H54 (cell line): Measurements from ENCODE around the gene GCNA.
"Not testable (repeated sequence)": the region's sequence is repeated elsewhere in the genome, so short reads cannot be mapped to it uniquely, and the experiment has no call there.

Experiments used
- DNase-seq: peaks from one replicate; pipeline ENCODE4 v3.0.0; 2011; ENCODE audit warnings: low spot score, mixed read lengths; ENCODE audit not compliant: insufficient read length
- FAIRE-seq: peaks from 3 replicates; lab custom pipeline; 2011; peaks lifted over from hg19 to GRCh38; lab: Jason Lieb, UNC
- POLR2A ChIP-seq: IDR thresholded peaks from 2 replicates; pipeline ENCODE4 v1.6.1; 2011; ENCODE audit warnings: low read depth, mild to moderate bottlenecking, low read length

The GCNA gene

GRCh38 chrX:71629467-71629866 is 51.2 kb downstream of the GCNA start:
- FAIRE-seq, result no peak
- no peak for DNase-seq
- TF ChIP-seq POLR2A, result no peak

DNA sequence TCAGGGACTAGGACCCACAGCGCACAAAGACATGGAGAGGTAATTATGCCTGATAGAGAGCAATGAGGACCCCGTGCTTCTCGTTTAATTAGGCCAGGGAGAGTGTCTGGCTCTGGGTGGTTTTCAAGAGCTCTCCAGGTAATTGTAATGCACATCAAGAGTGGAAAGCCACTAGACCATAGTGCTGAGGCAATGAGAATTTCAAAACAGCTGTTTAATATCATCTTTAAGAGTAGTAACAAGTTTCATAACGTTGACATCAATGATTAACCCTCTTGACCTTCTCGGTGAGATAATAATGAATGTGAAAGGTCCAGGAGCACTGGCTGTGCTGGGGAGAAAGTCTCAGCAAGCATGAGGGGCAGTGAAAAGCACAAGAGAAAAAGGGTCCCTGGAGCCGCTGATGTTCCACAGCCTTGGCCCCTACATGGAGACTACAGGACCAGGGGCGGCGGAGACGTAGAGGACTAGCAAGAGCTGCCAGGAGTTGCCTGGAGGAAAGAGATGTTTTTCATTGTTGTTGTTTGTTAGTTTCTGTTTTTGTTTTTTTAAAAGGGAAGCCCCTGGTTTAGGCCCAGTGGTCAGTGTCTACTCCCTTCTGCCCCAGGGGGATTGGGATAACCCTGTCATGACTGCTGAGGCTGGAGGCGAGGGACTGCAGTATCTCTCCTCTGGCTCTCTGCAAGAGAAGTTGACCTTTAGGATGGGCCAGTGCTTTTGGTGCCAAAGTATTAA is 54.9 kb downstream of the GCNA start:
- no peak for TF ChIP-seq POLR2A
- no peak for FAIRE-seq
- no peak for DNase-seq

GRCh38 chrX:71634366-71634765 is 56.1 kb downstream of the GCNA start:
- no peak for FAIRE-seq
- no peak for DNase-seq

GRCh38 chrX:71636438-71637252 is 58.4 kb downstream of the GCNA start:
- FAIRE-seq (no peak), DNase-seq (no peak)
- TF ChIP-seq POLR2A, result no peak

More at GRCh38 chrX:71634366-71634765, 56.1 kb downstream of the GCNA start:
- no peak for TF ChIP-seq POLR2A

DNA sequence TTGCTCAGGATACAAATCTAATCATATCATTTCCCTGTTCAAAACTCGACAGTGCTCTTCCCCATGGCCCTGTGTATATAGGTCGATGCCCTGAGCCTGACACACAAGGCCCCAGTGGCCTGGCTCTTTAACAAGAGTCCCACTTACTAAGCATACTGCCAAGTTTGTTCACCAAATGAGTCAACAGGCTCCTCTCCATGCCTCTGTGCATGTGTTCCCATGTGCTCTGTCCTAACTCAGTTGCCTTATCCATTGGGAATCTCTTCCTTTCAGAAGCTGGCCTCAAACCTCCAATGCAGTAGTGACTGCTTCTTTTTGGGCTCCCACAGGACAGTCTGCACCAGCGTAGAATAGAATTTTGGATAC is 59.0 kb downstream of the GCNA start:
- DNase-seq (no peak), FAIRE-seq (no peak)
- TF ChIP-seq POLR2A, result no peak

DNA sequence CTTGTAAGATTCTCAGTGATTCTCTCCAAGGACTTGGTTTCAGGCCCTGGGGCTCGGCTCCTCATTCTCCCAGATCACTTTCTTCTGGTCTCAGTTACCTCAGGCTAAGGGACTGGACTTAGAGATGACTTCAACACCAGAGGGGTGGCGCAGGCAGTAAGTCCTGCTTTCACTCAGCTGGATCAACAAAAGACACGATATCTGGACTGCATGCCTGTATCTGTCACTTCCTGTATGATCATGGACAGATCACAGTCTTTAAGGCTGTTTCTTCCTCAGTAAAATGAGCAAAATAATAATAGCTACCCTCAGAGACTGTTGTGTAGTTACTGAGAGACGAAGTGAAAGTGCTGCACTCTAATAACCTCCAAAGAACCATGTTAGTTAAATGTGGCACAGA is 59.6 kb downstream of the GCNA start:
- FAIRE-seq (peak; percentile 83), DNase-seq (no peak)
- TF ChIP-seq POLR2A, result no peak

- no peak for TF ChIP-seq POLR2A
- DNase-seq, result no peak
- FAIRE-seq, result no peak
Observed at GRCh38 chrX:71638409-71638808, 60.2 kb downstream of the GCNA start.

- DNase-seq (no peak), FAIRE-seq (no peak)
- no peak for TF ChIP-seq POLR2A
Observed at GRCh38 chrX:71640002-71640401, 61.8 kb downstream of the GCNA start.

- not testable (repeated sequence) for FAIRE-seq, DNase-seq
Observed at GRCh38 chrX:71644406-71644805, 66.2 kb downstream of the GCNA start.

- no peak for TF ChIP-seq POLR2A
- FAIRE-seq (peak; percentile 52), DNase-seq (no peak)
Observed at GRCh38 chrX:71650333-71650969, 72.2 kb downstream of the GCNA start.

GRCh38 chrX:71652405-71652804 is 74.2 kb downstream of the GCNA start:
- no peak for TF ChIP-seq POLR2A
- DNase-seq (peak; percentile 40), FAIRE-seq (peak; percentile 91)

DNA sequence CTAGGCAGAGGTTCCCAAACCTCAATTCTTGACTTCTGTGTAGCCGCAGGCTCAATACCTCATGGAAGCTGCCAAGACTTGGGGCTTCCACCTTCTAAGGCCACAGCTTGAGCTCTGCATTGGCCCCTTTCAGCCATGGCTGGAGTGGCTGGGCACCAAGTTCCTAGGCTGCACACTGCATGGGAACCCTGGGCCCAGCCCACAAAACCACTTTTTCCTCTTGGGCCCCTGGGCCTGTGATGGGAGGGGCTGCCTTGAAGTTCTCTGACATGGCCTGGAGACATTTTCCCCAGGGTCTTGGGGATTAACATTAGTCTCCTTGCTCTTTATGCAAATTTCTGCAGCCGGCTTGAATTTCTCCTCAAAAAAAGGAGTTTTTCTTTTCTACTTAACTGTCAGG is 75.1 kb downstream of the GCNA start:
- FAIRE-seq, result no peak
- no peak for TF ChIP-seq POLR2A
- no peak for DNase-seq

- FAIRE-seq (no peak), DNase-seq (no peak)
- no peak for TF ChIP-seq POLR2A
Observed at GRCh38 chrX:71657267-71657666, 79.0 kb downstream of the GCNA start.

DNA sequence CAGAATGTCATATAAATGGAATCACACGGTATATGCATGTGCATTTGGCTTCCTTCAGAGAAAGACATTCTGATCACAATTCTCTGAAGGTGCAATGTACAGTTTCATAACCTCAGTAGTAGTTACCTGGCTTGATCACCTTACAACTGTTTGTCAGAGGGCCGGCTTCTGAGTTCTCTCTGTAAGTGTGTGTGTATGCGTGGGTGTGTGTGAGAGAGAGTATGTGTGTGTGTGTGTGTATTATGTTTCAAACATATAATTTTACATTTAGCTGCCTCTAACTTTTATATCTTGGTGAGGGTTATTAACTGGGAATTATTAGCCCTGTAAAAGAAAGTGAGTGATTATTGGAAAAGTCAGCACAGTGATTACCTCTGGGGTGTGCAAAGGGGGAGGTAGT is 81.1 kb downstream of the GCNA start:
- no peak for TF ChIP-seq POLR2A
- no peak for DNase-seq
- FAIRE-seq, result no peak
